Mammary epithelial cell (primary cell): ENCODE results near the gene PLA2G4D.

ENCODE experiments used
- CTCF ChIP-seq, 2 donors: IDR thresholded peaks in 1 of 2; conservative IDR thresholded peaks in 1 of 2; 2 replicates each; pipeline ENCODE4 v1.5.1; 2011 to 2012; ENCODE audit warnings: inconsistent platforms in 2 of 2, low read length in 2 of 2, mild to moderate bottlenecking in 2 of 2, control low read depth in 1 of 2, low read depth in 1 of 2; ENCODE audit not compliant: insufficient read depth in 1 of 2; ENCODE audit errors: extremely low read depth in 1 of 2
- EZH2 ChIP-seq: IDR thresholded peaks from 2 replicates; pipeline ENCODE4 v1.6.1; 2012; ENCODE audit warnings: low read length, inconsistent platforms, borderline replicate concordance

GRCh38 chr15:42088801-42089640 lies 5.3 kb downstream of the PLA2G4D start:
- TF ChIP-seq CTCF (conservative IDR thresholded peaks at IDR 0.05 in 1 of 2, IDR thresholded peaks at IDR 0.05 in 1 of 2; ENCODE audit: extremely low read depth in 1 of 2, insufficient read depth in 1 of 2, low read depth in 1 of 2, low read length in 2 of 2) (no peak), EZH2 (no peak)
